B cell (primary cell): ENCODE data around the gene PELI1. TPM values are rescaled to one million over a fixed set of nuclear protein-coding genes. Genes with fewer than 3 reads are reported as not detected.

ENCODE experiments used
- ATAC-seq: fragments of 200-7000 bp; cut with Tn5 transposase; one replicate; pipeline ENCODE4 v1.10.0; 2021; ENCODE audit warnings: low read depth, mild to moderate bottlenecking, moderate number of reproducible peaks, moderate library complexity
- CTCF ChIA-PET: fragments of 350-600 bp; sonication (Branson Sonifier 250); formaldehyde crosslinking; loops from one replicate; lab custom pipeline; 2021; ENCODE audit warnings: antibody characterized with exemption, inconsistent platforms; lab: Charles Lee
- POLR2A ChIA-PET: fragments of 350-600 bp; sonication (Branson Sonifier 250); formaldehyde crosslinking; loops from one replicate; lab custom pipeline; 2021; ENCODE audit warnings: antibody characterized with exemption; lab: Charles Lee
- DNase-seq: peaks from one replicate; pipeline ENCODE4 v3.0.0; 2013
- H2AFZ ChIP-seq: 2 replicates; pipeline ENCODE4 v1.6.1; 2012; ENCODE audit warnings: mild to moderate bottlenecking, low read depth, low read length; ENCODE audit not compliant: insufficient read depth, poor library complexity, severe bottlenecking
- H3K27ac ChIP-seq, 2 donors: 1 replicate in 1 of 2; 2 replicates in 1 of 2; pipeline ENCODE4 v1.5.1; 2012 to 2013; ENCODE audit warnings: low read length in 2 of 2, mild to moderate bottlenecking in 2 of 2, moderate library complexity in 1 of 2
- H3K27me3 ChIP-seq, 4 experiments: fragments of 200-600 bp in 1 of 4; sonication (generic) in 1 of 4; replicated peaks in 1 of 4; 1 replicate in 2 of 4; 2 replicates in 2 of 4; pipeline versions ENCODE4 v1.6.1 to v1.7.0; 2013 to 2016; ENCODE audit warnings: low read length in 3 of 4, mild to moderate bottlenecking in 2 of 4, mixed read lengths in 1 of 4, moderate library complexity in 1 of 4; ENCODE audit not compliant: insufficient read depth in 4 of 4, control insufficient read depth in 3 of 4; ENCODE audit errors: control extremely low read depth in 1 of 4
- H3K36me3 ChIP-seq, 2 experiments: replicated peaks in 1 of 2; 1 replicate in 1 of 2; 2 replicates in 1 of 2; pipeline versions ENCODE4 v1.6.1 to v1.7.1; 2013; ENCODE audit warnings: low read length in 1 of 2; ENCODE audit not compliant: insufficient read depth in 2 of 2, control insufficient read depth in 1 of 2; ENCODE audit errors: control extremely low read depth in 1 of 2, extremely low read depth in 1 of 2
- H3K4me1 ChIP-seq, 2 donors: fragments of 200-600 bp in 1 of 2; sonication (generic) in 1 of 2; 1 replicate in 1 of 2; 2 replicates in 1 of 2; pipeline versions ENCODE4 v1.5.1 to v1.6.1; 2013 to 2017; ENCODE audit warnings: low read length in 2 of 2; ENCODE audit not compliant: control insufficient read depth in 2 of 2, insufficient read depth in 2 of 2
- H3K4me2 ChIP-seq: replicated peaks from 2 replicates; pipeline ENCODE3; 2012; ENCODE audit warnings: mild to moderate bottlenecking, low read depth, low read length; ENCODE audit not compliant: poor library complexity, severe bottlenecking
- H3K4me3 ChIP-seq, 5 experiments: fragments of 200-600 bp in 1 of 5; sonication (generic) in 1 of 5; 1 replicate in 3 of 5; 2 replicates in 2 of 5; pipeline versions ENCODE4 v1.5.1 to v1.7.0; 2011 to 2016; ENCODE audit warnings: low read length in 4 of 5, mild to moderate bottlenecking in 4 of 5, low read depth in 2 of 5, control low read depth in 1 of 5, moderate library complexity in 1 of 5; ENCODE audit not compliant: insufficient read depth in 1 of 5; ENCODE audit errors: control extremely low read depth in 1 of 5, extremely low read depth in 1 of 5
- H3K79me2 ChIP-seq: fragments of 200-600 bp; sonication (generic); one replicate; pipeline ENCODE4 v1.6.0; 2016; ENCODE audit warnings: low read length; ENCODE audit not compliant: control insufficient read depth, insufficient read depth
- H3K9ac ChIP-seq: fragments of 200-600 bp; sonication (generic); 2 replicates; pipeline ENCODE4 v1.6.1; 2017; ENCODE audit warnings: mild to moderate bottlenecking, low read length, moderate library complexity
- H3K9me3 ChIP-seq, 3 donors: one replicate each; pipeline versions ENCODE4 v1.6.1 to v1.7.1; 2013; ENCODE audit warnings: low read length in 2 of 3; ENCODE audit not compliant: control insufficient read depth in 2 of 3, insufficient read depth in 1 of 3; ENCODE audit errors: control extremely low read depth in 1 of 3
- H4K20me1 ChIP-seq: 2 replicates; pipeline ENCODE4 v1.6.0; 2012; ENCODE audit warnings: mild to moderate bottlenecking, low read length; ENCODE audit not compliant: insufficient read depth, control insufficient read depth, poor library complexity, severe bottlenecking
- H3K27ac Mint-ChIP-seq: one replicate; pipeline ENCODE4 v1.8.0; 2021; ENCODE audit warnings: mixed read lengths
- H3K27me3 Mint-ChIP-seq: one replicate; pipeline ENCODE4 v1.8.0; 2021; ENCODE audit warnings: mixed read lengths
- H3K4me1 Mint-ChIP-seq: one replicate; pipeline ENCODE4 v1.8.0; 2021; ENCODE audit warnings: mixed read lengths
- H3K4me3 Mint-ChIP-seq: one replicate; pipeline ENCODE4 v1.8.0; 2021; ENCODE audit warnings: mixed read lengths
- H3K9me3 Mint-ChIP-seq: one replicate; pipeline ENCODE4 v1.8.0; 2022; ENCODE audit warnings: mixed read lengths; ENCODE audit not compliant: insufficient read depth
- CTCF ChIP-seq: fragments of 200-600 bp; IDR thresholded peaks from one replicate; pipeline ENCODE4 v1.8.0; 2022; ENCODE audit warnings: antibody characterized with exemption, mild to moderate bottlenecking
- EZH2 ChIP-seq: IDR thresholded peaks from 2 replicates; pipeline ENCODE4 v1.6.1; 2012; ENCODE audit warnings: borderline replicate concordance, low read depth, mild to moderate bottlenecking, moderate library complexity, low read length; ENCODE audit not compliant: insufficient read depth, poor library complexity, severe bottlenecking
- WGBS: methylation state at CpG from one replicate; pipeline ENCODE4 v1.1.5; 2013; ENCODE audit warnings: missing lambda C conversion rate; ENCODE audit not compliant: insufficient coverage; 5-methylcytosine and 5-hydroxymethylcytosine counted together
- intact Hi-C: fragments of 100-400 bp; cut with micrococcal nuclease; formaldehyde crosslinking; loops from one replicate; pipeline ENCODE4 v1.10.0; 2022
- polyA plus RNA-seq: library from polyadenylated mRNA; depleted of rRNA; stranded (reverse); fragments of >200 nt; gene quantifications from 2 replicates; pipeline ENCODE4 v1.2.3, GENCODE V29; 2012
- total RNA-seq, 2 donors: library from RNA; stranded (reverse); fragments of 120-200 nt in 1 of 2; gene quantifications; 1 replicate in 1 of 2; 2 replicates in 1 of 2; pipeline versions ENCODE4 v1.2.3 to v1.2.4, GENCODE V29; 2013 to 2022

Gene PELI1
- total and polyA plus RNA-seq, 2 donors (not counting 1 experiment from before 2014, with no cell fraction given), result 45.3 to 115 TPM

- Mint-ChIP-seq H3K27me3 (no peaks in the 10 kb centered on the region), H3K4me1 (peaks cover 59% of the 10 kb centered on the region), H3K9me3 (no peaks in the 10 kb centered on the region), H3K27ac (no peak overlapping the region), H3K4me3 (no peak overlapping the region)
- H3K9ac ChIP-seq, result no peak overlapping the region
- no peak overlapping the region for H3K27ac ChIP-seq
- 97% methylated on average over 3 of the region's 6 CpGs for WGBS
- CTCF ChIA-PET, result interaction anchor here (1.4 kb wide), 1 partner anchor 207 kb away, joined by 3 read pairs; no protein-coding TSS in a partner anchor
- no peak overlapping the region for H2AFZ ChIP-seq
- POLR2A ChIA-PET, result no interaction called here
- ATAC-seq (no peak), DNase-seq (no peak)
- no peaks in the 10 kb centered on the region for H3K27me3 ChIP-seq
- H3K36me3 ChIP-seq, result peaks cover 1 to 9% of the 10 kb centered on the region in 2 experiments
- TF ChIP-seq EZH2 (no peak), CTCF (no peak)
- H3K9me3 ChIP-seq, result peaks cover 0 to 3% (median 0%) of the 10 kb centered on the region in 3 donors
- H3K79me2 ChIP-seq, result peaks cover 93% of the 10 kb centered on the region
- H3K4me3 ChIP-seq, result no peak overlapping the region
- peaks cover 48% of the 10 kb centered on the region for H4K20me1 ChIP-seq
- intact Hi-C loops, result no loop called here
- H3K4me2 ChIP-seq, result no peak overlapping the region
- H3K4me1 ChIP-seq, result peaks cover 11 to 20% of the 10 kb centered on the region in 2 donors
Observed at GRCh38 chr2:64120928-64121327, 23.3 kb downstream of the PELI1 start.

- H3K9me3 Mint-ChIP-seq, result no peaks in the 10 kb centered on the region
Observed at GRCh38 chr2:64120008-64120407, 24.2 kb downstream of the PELI1 start.

More at GRCh38 chr2:64120008-64120407, 24.2 kb downstream of the PELI1 start:
- no peak for TF ChIP-seq CTCF
- TF ChIP-seq EZH2, result no peak
- intact Hi-C loops, result no loop called here
- H3K4me1 Mint-ChIP-seq, result peaks cover 64% of the 10 kb centered on the region
- no peak overlapping the region for H3K9ac ChIP-seq
- H3K27ac Mint-ChIP-seq, result no peak overlapping the region
- peaks cover 43% of the 10 kb centered on the region for H4K20me1 ChIP-seq
- H3K9me3 ChIP-seq, result peaks cover 0 to 3% (median 0%) of the 10 kb centered on the region in 3 donors
- H3K79me2 ChIP-seq, result peaks cover 93% of the 10 kb centered on the region
- no CpG with 5 or more reads among the region's 2 CpGs for WGBS
- CTCF ChIA-PET, result interaction anchor here (1.4 kb wide), 1 partner anchor 208 kb away, joined by 3 read pairs; no protein-coding TSS in a partner anchor
- no peaks in the 10 kb centered on the region for H3K27me3 Mint-ChIP-seq
- POLR2A ChIA-PET, result no interaction called here
- DNase-seq (no peak), ATAC-seq (no peak)
- H3K4me3 ChIP-seq, result no peak overlapping the region
- no peak overlapping the region for H2AFZ ChIP-seq
- no peak overlapping the region for H3K4me3 Mint-ChIP-seq
- no peak overlapping the region for H3K4me2 ChIP-seq
- peaks cover 1 to 9% of the 10 kb centered on the region in 2 experiments for H3K36me3 ChIP-seq
- no peak overlapping the region for H3K27ac ChIP-seq
- peaks cover 14 to 26% of the 10 kb centered on the region in 2 donors for H3K4me1 ChIP-seq
- no peaks in the 10 kb centered on the region for H3K27me3 ChIP-seq
